IPS-18c (cell line): ENCODE measurements around the gene H2BK1.

ENCODE experiments used
- H3K4me3 ChIP-seq: 2 replicates; pipeline ENCODE4 v1.7.0; 2013; ENCODE audit warnings: low read depth, mild to moderate bottlenecking, low read length, moderate library complexity; ENCODE audit not compliant: insufficient read depth
- H3K9me3 ChIP-seq: one replicate; pipeline ENCODE4 v1.6.1; 2013; ENCODE audit warnings: mild to moderate bottlenecking, low read length, moderate library complexity; ENCODE audit not compliant: control insufficient read depth, insufficient read depth

H2BK1 gene

DNA sequence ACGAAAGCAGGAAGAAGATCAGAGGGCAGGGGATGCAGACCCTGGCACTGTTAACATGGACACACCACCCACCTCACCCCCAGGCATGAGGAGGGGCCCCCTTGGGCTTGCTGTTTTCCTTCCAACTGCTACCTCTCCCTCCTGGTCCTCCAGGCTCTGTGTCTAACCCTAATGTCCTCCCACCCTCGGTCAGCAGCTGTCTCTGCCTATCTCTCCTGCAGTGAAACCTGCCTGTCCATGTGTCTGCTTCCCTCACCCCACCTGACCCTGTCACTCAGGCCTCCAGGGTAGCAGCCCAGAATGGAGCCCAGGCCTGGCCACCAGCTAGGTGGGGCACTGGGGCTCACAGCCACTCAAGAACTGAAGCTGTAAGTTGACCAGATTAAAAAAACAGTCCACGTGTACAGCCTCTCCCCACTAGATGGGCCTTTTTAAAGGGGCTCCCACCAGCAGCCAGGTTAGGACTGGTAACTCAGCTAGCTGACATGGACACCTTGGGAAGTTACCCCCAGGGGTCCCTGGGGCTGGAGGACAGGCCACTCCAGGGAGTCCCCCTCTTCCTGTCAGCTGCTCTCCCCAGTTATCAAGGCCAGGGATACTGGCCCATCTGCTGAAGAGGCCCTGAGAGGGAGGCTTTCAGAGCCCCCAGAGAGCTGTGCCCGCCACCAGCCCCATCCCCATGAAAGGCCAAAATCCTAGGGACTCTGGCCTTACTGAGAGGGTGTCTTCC, 36.7 kb upstream of the H2BK1 start:
- H3K9me3 ChIP-seq: no peaks in the 10 kb centered on the region
- no peak overlapping the region for H3K4me3 ChIP-seq

DNA sequence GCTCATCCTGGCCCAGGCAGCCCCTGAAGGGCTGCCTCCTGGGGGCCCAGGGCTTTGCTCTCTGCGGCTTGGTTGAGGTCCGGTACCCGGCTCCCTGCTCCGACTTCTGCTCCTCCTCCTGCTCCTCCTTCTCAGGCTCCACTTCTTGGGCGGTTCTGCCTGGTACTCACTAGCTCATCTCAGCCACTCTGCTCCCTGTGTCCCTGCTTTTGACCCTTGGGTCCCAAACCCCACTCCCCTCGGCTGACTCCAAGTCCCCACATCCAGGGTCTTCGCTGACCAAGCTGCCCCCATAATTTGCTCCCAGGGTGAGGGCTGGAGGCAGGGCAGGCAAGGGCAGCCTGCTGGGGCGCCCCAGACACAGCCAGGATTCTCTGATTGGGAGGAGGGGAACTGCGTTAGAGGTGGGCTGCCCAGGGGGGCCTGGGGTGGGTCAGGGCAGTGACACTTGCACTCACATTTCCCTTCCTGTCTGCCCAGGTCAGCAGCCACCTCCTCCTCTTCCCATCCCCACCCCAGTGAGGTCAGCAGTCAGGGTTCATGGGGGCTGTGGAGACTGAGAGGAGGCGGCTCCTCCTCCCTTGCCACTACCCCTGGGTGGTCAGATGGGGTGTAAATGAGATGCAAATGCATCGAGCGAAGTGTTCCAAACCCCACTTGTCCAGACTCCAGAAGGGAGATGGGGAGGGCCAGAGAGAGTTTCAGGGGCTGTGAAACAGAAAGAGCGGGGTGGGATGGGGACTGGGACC, 36.0 kb upstream of the H2BK1 start:
- peak overlapping the region; percentile 9 for H3K4me3 ChIP-seq

DNA sequence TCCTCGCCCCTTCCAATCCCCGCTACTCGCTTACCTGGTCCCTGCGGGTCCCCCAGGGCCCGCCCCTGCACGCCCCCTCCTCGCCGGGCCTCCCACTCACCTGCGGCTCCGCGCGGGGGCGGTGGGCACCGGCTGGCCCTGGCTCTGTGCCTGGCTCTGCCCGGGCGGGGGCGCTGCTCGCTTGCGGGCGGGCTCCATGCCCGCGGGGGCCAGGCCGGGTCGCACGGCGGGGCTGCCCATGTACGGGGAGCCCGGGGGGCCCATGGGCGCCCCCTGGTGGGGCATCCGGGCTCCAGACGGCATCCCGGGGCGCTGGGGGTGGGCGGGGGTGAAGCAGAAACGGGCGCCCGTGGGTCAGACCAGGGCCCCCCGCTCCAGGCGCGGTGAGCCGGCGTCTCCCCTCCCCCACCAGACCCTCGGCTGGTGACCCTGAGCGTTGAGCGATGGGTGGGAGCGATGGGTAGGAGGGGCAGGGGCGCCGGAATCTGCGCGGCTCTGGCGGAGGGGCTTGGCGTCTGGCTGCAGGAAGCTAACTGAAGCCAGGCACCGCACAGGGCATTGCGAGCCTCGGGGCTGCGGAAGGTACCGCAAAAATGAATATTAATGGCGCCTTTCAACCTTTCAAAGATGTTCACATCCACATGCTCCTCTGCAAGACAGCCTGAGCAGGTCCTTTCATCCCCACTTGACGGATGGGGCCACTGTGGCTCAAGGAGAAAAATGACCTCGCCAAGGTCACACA, 35.2 kb upstream of the H2BK1 start:
- Histone ChIP-seq H3K4me3 (peak overlapping the region; percentile 49), H3K9me3 (no peaks in the 10 kb centered on the region)

More for the DNA sequence above, 36.0 kb upstream of the H2BK1 start:
- no peaks in the 10 kb centered on the region for H3K9me3 ChIP-seq

DNA sequence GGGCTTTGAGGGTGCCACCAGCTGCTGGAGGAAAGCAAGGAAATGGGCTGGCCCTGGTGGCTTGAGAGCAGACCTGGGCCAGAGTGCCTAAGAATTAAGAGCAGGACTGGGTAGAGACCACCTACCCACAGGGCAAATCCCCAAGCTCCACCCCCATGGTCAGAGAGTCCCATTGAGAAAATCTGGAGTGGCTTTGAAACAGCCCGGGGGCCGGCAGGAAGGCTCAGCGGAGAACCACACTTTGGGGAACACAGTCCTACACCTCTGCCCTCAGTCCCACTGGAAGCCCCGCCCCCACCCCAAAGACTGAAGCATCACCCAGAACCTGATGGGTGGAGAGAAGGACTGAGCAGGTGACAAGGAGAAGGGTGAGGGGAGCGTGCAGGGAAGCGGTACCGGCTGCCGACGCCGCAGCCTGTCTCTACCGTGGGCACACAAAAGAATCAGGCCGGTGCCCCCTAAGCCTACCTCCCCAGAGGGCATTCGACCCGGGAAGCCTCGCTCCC, 34.6 kb upstream of the H2BK1 start:
- H3K9me3 ChIP-seq: no peaks in the 10 kb centered on the region
- H3K4me3 ChIP-seq: peak overlapping the region; percentile 49

DNA sequence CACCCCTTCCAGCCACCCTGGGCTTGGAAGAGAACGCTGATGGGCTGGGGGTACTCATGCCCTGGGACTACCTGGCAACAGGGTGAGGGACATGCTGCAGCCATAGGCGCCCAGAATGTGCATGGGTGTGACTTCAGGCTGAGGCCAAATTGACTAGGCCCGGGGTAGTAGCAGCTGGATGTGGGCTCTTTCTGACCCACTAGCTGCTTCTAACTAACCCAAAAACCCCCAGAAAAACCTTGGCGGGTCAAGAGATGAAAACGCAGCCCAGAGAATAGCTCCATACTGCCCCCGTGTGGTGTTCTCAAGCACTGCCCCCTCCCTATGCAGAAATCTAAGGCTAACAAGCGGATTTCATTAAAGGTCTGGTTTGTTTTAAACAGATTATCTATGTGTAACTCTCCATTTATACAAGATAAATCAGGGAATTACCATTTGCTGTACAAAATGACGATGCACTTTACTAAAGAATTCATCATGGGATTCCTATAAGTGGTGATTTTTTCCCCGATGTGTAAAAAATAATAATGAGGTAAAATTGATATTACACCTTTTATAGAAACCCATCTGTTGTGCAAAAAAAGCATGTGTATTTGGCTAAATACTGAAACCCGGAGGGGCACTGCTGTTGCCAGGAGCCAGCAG, 34.0 kb upstream of the H2BK1 start:
- H3K9me3 ChIP-seq: no peaks in the 10 kb centered on the region
- no peak overlapping the region for H3K4me3 ChIP-seq

DNA sequence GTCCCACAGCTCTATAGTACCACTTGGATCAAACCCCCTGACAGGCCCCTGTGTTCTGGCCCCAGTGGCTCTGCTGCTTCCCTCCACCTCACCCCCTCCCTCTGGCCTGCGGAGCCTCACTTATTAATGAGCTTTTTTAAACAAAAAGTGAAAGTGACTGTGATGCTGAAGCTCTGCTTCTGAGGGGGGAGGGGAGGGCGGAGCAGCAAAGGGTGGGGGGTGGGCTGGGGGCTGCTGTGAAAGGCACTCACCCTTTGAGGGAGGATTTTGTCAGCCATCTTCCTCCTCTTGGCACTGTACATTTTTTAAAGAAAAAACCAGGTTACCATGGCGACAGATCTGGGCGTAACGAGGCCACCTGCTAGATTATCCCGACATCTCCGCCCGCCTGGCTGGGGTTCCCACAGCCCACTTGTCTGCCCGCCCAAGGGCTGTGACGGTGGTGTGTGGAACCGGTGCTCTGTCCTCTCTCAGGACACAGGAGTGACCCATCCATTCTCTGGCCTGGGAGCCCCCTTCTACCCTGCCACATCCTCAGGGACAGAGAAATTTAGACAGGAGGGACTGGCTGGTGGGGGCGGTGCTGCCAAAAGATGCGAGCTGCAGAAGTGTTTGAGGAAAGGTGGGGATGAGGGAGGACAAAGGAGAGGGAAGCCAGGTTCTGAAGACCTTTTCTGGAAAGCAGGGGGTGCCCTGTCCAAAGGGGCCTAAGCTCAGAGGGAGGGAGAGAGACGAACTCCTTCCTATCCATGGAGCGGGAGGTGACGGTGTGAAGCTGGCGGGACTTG, 33.3 kb upstream of the H2BK1 start:
- H3K4me3 ChIP-seq: no peak overlapping the region
- no peaks in the 10 kb centered on the region for H3K9me3 ChIP-seq

DNA sequence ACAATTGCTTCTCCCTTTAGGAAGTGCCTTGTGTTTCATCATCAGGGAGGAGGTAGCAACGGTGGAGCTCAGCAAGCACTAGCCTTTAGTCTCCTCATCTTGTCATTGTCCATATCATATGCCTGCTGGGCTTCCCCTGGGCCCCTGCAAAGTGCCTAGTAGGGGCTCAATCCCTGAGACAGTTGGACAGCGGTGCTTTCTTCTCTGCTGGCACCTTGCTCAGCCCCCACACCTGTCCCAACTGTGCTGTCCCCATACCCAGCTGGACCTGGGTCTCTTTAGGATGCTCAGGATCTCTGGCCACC, 32.7 kb upstream of the H2BK1 start:
- H3K4me3 ChIP-seq: no peak overlapping the region
- H3K9me3 ChIP-seq: no peaks in the 10 kb centered on the region

DNA sequence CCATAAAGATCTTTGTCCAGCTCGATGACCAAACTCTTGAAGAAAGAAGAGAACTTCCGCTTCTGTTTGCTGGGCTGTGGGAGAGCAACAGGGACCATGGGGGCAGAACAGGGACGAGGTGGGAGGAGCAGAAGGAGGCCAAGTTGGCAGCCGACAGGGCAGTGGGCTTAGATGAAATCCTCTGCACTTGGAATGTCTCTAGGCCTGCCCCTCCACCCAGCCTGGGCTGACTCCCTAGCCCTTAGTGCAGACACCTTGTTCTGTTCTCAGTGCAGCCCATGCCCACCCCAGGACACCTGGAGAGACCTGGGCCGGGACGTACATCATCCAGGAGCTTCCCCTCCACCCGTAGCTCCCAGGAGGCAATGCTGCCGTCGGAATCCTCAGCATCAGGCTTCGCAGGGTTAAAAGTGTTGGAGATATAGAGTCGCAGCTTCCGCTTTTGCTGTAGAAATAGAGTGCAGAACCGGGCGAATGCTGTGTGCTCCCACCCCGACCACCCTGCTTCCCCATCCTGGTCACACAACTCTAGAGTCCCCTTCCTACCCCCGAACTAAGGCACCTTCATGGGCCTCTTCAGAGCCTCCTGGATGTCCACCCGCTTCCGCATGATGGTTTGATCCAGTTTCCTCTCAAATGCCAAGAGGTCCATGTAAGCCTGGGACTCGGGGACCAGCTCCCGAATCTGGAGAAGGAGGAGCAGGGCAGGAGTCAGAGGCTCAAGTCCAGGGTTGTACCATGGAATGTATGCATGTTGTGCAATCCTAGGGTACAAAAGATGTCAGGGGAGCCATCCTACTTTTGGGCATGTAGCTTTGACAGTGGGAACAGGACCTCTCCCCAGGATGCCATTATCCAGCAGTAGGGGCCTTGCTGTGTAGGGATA, 32.1 kb upstream of the H2BK1 start:
- H3K4me3 ChIP-seq: no peak overlapping the region; the same call in 1 of the 2 replicates
- H3K9me3 ChIP-seq: no peaks in the 10 kb centered on the region

DNA sequence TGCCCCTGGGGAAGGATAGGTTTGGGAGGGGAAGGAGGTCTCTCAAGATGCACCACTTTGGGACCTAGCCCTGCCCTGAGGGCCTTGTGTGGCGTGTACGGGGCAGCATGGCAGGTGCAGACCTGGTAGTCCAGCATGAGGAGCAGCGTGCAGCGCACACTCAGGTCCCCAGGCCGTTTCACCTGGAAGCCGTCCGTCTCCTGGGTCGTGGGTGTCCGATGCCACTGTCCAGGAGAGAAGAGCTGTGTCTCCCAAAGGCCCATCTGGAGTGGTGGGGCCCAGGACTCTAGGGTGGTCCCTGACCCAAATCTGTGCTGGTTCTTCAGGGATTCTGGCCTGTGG, 31.4 kb upstream of the H2BK1 start:
- H3K4me3 ChIP-seq: no peak overlapping the region
- H3K9me3 ChIP-seq: no peaks in the 10 kb centered on the region

DNA sequence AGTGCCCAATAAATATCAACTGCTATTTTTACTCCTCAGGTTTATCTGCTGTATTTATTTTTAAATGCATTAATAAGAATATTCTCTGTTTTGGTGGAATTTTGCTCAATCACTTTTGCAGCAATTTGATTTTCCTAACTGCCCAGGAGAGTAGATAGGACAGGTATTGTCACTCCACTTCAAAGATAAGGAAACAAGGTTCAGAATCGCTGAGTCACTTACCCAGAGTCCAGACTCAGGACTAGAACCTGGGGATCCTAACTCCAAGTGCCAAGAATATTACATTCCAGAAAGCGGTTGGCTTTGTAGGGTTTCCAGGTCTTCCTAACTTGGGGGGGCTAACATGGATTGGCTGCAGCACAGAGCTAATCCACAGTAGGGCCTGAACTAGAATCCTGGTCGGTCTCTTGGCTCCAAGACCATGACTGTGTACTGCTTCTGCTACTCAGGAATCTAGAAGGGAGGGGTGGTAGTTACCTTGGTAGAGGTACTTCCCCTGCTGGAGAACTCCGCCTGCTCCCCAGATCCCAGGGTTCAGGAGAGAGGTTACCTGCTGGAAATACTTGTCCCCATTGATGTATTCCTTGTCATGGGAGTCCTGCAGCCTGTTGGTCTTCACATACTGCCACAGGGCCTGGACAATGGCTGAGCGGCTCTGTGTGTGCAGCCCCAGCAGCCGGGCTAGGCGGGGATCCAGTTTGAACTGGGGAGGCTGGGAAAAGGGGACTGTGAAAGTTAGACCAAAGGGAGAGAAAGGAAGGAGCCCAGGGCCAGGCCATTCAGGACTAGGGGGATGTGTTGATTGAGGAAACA, 30.9 kb upstream of the H2BK1 start:
- Histone ChIP-seq H3K4me3 (no peak overlapping the region), H3K9me3 (no peaks in the 10 kb centered on the region)

DNA sequence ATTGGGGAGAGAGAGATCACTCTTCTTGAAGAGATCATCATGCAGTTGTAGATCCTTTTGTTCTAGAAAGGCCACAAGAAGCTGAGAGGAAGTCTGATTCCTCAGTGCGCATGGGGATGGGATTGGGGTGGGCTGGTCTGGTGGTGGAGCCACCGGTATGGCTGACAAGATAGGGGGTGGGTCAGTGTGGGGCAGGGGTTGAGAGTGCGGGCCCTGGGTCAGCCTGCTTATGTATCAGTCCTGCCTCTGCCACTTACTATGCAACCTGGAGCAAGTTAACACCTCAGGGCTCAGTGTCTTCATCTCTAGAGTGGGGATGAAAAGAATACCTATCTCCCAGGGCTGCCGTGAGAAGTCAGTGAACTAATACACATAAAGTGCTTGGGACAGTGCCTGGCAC, 30.2 kb upstream of the H2BK1 start:
- Histone ChIP-seq H3K4me3 (no peak overlapping the region), H3K9me3 (no peaks in the 10 kb centered on the region)

DNA sequence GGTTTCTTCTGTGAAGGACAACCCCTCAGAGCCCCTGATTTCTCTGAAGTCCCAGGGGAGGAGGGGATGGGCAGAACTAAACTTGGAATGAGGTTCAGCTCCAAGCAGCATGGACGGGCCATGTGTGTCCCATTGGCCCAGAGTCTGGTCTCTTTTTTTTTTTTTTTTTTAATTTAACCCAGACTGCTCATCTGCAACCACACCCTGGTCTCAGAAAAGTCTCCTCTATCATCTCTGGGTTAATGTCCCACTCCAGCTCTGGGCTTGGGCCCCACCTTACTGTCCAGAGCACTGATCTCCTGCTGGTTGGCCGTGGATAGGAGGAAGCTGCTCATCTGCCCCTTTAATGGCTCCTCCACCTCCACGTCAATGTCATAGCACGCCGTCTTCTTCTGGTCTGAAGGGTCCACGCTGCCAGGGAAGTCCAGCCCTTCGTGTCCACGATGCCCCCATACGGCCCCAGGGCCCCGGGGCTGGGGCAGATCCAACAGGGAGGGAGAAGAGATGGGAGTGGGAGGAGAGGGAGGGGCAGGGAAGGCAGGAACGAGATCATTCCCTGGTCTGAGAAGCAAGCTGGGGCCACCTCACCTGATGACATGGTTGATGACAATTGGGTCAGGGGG, 29.7 kb upstream of the H2BK1 start:
- no peak overlapping the region for H3K4me3 ChIP-seq
- no peaks in the 10 kb centered on the region for H3K9me3 ChIP-seq

DNA sequence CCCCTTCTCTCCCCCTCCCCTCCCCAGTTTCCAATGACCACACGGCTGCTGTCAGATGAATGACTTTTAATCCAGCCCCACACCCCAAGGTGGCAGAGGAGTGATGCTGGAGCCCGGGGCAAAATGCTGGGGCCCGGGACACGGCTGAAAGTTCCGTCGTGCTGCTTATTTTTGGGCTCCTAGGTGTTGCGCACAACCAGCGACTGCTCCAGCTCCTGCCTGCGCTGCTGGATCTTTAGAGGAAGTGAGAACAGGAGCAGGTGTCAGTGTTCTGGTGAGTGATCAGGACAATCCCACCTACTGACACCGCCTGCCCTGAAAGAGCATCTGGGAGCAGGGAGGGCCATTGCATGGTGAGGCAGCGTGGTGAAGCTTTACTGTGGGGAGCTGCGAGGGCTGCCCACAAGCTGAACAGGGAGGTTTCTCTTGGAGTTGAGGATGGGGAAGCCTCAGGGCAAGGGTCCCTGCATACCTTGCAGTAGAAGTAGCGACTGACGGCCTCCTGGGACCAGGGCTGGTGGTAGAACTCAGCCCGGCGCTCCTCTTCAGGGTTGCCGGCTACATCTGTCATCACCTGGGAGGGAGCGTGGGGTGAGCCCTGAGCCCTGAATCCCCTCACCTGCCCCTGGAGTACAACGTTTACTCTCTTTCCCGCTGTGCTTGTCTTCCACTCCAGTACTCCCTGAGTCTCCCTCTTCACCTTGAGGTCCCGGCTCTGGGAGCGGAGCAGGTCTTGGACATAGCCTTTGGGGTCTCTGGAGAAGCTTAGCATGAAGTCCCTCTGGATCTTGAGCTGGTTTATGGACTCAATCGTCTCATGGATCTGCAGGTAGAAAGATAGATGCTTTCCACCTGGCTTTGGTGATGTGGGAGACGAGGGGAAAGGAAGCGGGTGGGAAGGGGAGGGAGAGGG, 28.9 kb upstream of the H2BK1 start:
- no peaks in the 10 kb centered on the region for H3K9me3 ChIP-seq
- H3K4me3 ChIP-seq: no peak overlapping the region

DNA sequence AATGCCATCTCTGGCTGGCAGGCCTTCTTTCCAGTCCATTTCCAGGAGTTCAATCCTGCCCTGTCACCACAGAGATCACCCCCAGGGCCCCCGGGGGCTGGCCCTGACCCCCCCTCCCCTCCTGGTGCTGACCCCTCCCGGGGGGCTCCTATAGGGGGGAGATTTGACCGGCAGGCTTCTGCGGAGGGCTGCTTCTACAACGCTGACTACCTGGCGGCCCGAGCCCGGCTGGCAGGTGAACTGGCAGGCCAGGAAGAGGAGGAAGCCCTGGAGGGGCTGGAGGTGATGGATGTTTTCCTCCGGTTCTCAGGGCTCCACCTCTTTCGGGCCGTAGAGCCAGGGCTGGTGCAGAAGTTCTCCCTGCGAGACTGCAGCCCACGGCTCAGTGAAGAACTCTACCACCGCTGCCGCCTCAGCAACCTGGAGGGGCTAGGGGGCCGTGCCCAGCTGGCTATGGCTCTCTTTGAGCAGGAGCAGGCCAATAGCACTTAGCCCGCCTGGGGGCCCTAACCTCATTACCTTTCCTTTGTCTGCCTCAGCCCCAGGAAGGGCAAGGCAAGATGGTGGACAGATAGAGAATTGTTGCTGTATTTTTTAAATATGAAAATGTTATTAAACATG, 28.0 kb upstream of the H2BK1 start:
- H3K9me3 ChIP-seq: no peaks in the 10 kb centered on the region
- no peak overlapping the region for H3K4me3 ChIP-seq
